ENCODE results near the gene CLEC16A.

CLEC16A gene

GRCh38 chr16:11165349-11165748, 221.0 kb downstream of the CLEC16A start:
- no peak for DNase-seq

GRCh38 chr16:11165894-11166665, 221.7 kb downstream of the CLEC16A start:
- no peak for DNase-seq

- DNase-seq: no peak
Measured at GRCh38 chr16:11167581-11167980, 223.2 kb downstream of the CLEC16A start.

- no peak for DNase-seq
Measured at GRCh38 chr16:11168386-11169051, 224.2 kb downstream of the CLEC16A start.

DNA sequence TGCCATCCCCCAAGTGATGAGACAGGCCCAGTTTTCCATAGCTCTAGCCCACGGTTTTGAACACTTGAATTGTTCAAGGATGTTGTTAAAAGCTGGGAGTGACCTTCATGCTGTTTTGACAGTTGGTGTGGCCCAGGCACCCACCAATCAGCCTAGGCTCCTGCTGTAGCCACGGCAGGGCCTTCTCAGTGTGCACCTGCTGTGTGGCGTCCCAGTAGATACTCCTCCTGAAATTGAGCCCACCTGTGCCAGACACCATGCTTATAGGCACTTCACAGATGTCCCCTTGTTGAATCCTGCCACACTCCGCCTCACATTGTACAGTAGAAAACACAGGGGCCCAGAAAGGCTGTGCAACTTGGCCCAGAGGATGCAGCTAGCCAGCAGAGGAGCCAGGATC, 225.3 kb downstream of the CLEC16A start:
- DNase-seq: no peak

DNA sequence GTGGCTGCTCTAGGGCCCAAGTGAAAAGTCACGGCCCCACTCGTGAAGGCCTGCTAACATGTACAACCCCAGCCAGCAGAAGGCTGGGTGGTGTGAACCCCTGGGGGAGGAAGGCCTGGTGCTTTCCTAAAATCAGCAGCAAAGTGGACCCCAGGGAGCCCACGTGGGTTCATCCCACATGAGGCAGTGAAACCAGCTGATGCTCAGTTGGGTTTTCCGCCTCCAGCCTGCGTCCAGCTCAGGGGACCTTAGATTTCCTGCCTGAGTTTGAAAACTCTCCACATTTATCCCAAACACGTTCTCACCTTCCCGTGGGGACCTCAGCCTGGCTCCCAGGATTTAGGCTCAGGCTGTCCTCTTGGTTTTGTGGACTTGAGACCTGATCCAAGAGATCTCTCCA, 225.8 kb downstream of the CLEC16A start:
- DNase-seq: no peak

GRCh38 chr16:11170696-11171447, 226.5 kb downstream of the CLEC16A start:
- no peak for DNase-seq

- no peak for DNase-seq
Measured at GRCh38 chr16:11171448-11171709, 227.0 kb downstream of the CLEC16A start.

DNA sequence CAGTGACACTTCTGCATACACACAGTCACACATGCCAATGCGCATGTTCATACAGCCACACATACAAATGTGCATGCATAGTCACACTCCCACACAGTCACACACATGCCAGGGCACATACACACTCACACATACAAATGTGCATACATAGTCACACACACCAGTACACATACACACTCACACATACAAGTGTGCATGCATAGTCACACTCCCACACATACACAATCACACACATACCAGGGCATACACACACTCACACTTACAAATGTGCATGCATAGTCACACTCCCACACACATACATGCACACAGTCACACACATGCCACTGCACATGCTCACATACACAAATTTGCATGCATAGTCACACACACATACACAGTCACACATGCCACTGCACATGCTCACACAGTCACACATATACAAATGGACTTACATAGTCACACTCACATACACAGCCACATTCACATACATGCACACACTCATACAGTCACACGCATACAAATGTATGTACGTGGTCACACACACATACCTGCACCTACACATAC, 227.5 kb downstream of the CLEC16A start:
- DNase-seq: no peak

GRCh38 chr16:11173426-11173825, 229.1 kb downstream of the CLEC16A start:
- DNase-seq: no peak

- no peak for DNase-seq
Measured at GRCh38 chr16:11174141-11174540, 229.8 kb downstream of the CLEC16A start.

- no peak for DNase-seq
Measured at GRCh38 chr16:11175106-11175786, 230.9 kb downstream of the CLEC16A start.

- peak; percentile 5 to 13 for DNase-seq
Measured at GRCh38 chr16:11175787-11176341, 231.5 kb downstream of the CLEC16A start.

DNA sequence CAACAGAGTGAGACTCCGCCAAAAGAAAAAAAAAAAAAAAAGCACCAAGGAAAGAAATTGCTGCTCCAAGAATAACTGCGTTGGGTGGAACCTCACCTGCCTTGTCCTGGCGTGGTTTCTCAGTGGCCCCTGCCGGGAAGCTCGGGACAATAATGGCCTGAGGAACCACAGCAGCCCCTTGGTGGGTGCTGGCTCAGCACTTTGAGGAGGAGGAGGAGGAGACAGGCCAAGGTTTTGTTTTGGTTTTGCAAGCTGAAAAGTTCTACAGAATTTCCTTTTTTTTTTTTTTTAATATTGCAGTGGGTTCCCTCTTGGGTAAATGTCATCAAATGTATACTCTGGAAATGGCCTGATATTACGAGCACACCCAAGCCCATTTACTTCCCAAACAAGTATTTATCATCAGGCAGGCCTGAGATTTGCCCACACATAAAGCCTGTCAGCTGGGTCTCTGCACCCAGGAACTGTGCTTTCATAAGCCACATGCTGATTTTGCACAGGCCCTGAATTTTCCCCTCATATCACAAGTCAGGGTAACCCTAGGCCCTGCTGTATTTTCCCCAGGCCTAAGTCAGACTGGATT, 233.3 kb downstream of the CLEC16A start:
- no peak for DNase-seq

GRCh38 chr16:11178424-11178823, 234.1 kb downstream of the CLEC16A start:
- no peak for DNase-seq

DNA sequence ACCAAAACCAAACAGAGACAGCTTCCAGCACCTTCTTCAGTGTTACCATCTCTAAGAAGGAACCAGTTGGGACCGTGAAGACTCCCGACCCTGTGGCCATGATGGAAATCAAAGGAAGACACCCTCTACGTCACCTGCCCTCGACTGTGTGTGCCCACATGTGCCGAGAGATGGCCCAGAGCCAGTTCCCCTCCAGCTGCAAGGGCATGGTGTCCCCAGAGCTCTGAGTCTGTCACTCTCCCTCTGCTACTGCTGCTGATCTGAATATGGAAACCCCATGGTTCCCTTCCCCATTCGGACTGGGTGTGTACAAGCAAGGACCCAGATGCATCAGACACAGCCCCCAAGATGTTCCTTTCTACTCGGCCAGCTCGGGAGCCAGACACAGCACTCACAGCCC, 235.2 kb downstream of the CLEC16A start:
- no peak for DNase-seq

- no peak for DNase-seq
Measured at GRCh38 chr16:11180489-11180888, 236.1 kb downstream of the CLEC16A start.

DNA sequence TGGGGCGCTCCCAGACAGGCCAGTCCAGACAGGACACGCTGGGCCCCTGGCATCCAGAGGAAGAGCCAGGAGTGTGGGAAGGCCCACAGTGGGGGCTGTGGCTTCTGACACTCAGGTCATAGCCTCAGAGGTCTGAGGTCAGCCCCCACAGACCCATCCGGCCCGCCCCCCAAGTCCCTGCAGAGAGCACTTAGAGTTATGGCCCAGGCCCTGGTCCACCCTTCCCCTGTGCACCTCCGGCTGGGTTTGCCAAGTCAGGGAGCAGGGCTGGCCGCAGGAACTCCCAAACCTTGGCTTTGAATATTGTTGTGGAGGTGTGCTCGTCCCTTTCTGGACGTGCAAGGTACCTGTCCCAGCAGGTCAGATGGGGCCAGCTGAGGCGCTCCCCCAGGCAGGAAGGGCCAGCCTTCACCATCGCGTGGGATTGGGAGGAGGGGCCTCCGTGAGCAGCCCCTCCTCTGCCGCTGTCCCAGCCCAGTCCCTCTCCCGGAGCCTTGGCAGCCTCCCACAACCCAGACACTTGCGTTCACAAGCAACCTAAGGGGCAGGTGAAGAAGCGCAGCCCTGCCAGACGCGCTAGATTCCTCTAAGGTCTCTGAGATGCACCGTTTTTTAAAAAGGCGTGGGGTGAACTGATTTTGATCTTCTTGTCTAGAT, 237.0 kb downstream of the CLEC16A start:
- no peak for DNase-seq

GRCh38 chr16:11181899-11182279, 237.5 kb downstream of the CLEC16A start:
- peak; percentile 13 to 24 for DNase-seq

DNA sequence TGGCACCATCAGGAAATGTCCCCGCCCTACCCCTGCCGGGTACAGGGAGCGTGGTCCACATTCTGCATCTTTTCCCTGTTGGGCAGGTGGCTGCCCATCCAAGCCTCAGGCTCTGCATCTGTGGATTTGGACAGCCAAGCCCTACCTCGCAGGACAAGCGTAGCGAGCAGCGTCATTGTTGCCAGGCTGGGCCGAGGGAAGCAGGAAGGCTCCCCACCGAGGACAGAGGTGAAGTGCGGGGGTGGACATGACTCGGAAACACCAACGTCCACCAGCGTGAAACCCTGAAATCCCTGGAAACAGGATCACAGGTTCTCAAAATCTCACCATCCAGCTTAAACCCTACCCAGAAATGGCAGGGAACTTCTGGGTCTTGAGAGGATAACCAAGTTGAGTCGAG, 238.0 kb downstream of the CLEC16A start:
- no peak for DNase-seq

DNA sequence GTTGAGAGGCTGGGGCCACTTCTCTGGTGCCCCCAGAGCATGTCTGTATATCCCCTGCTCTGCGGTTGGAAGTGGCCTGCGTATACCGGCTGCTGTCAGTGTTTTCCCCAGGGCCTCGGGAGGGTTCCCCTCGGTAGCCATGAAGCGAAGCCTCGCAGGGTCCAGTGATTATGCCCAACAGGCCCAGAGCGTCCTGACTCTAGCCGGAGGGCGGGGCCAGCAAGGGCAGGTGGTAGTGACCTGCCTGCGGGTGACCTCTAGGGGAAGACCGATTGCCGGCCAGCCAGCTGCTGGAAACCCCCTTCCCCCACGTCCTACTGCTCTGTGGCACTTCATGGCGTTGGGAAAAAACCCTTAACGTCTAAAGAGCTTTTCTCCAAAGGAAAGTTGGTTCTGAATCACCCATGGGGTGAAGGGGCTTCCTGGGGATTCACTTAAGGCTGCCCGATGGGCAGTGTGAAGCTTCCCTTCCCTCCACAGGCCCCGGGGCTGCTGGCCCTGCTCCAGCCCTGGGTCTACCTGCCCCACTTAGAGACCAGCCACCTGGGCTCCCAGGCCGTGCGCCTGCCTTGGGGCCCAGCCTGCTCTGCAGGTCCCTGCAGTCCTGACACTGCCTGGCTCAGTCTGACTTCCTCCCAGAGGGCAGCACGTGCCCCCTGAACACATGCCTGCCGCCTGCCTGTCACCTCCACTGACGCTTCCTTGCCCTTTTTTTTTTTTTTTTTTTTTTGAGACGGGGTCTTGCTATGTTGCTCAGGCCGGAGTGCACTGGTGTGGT, 238.9 kb downstream of the CLEC16A start:
- no peak for DNase-seq

Measured in activated CD4-positive, alpha-beta T cell treated with anti-CD3 and anti-CD28 coated beads for 4 hours (primary cell).